GM12878 (cell line): ENCODE results near the gene PREP. TPM values are rescaled to one million over a fixed set of nuclear protein-coding genes. Genes with fewer than 3 reads are reported as not detected.

Experiments used
- ATAC-seq: fragments of 200-7000 bp; cut with Tn5 transposase; 3 replicates; pipeline ENCODE4 v1.9.1; 2020; ENCODE audit warnings: mild to moderate bottlenecking, moderate library complexity
- BruUV-seq: library from RNA; stranded (reverse); fragments of 400-500 nt; replicated peaks from 2 replicates; lab custom pipeline; 2021; lab: Mats Ljungman, UMichigan
- CTCF ChIA-PET: fragments of 300-600 bp; sonication (Branson Sonifier 250); formaldehyde crosslinking; extraction: SDS; loops from one replicate; lab custom pipeline; 2021; ENCODE audit warnings: inconsistent platforms; lab: Yijun Ruan, JAX
- POLR2A ChIA-PET: fragments of 350-600 bp; formaldehyde crosslinking; extraction: SDS; loops from one replicate; lab custom pipeline; 2021; ENCODE audit warnings: inconsistent platforms; lab: Charles Lee
- RAD21 ChIA-PET: fragments of 300-600 bp; sonication (Branson Sonifier 250); formaldehyde crosslinking; loops from one replicate; lab custom pipeline; 2023; ENCODE audit warnings: antibody characterized with exemption; ENCODE audit not compliant: unreplicated experiment; lab: Charles Lee
- SMC1A ChIA-PET: fragments of 300-600 bp; sonication (Branson Sonifier 250); formaldehyde crosslinking; loops from one replicate; lab custom pipeline; 2023; ENCODE audit not compliant: unreplicated experiment, uncharacterized antibody; lab: Charles Lee
- DNase-seq: peaks from one replicate; pipeline ENCODE4 v3.0.0-alpha.2; 2011; ENCODE audit warnings: low read depth, low spot score
- FAIRE-seq: peaks from 3 replicates; lab custom pipeline; 2011; peaks lifted over from hg19 to GRCh38; lab: Jason Lieb, UNC
- H2AFZ ChIP-seq: 2 replicates; pipeline ENCODE4 v1.6.0; 2011; ENCODE audit warnings: low read depth, low read length, control low read depth; ENCODE audit not compliant: control insufficient read depth
- H3K27ac ChIP-seq: 2 replicates; pipeline ENCODE4 v1.5.1; 2011; ENCODE audit warnings: control low read depth; ENCODE audit not compliant: control insufficient read depth, insufficient read depth
- H3K27me3 ChIP-seq, 2 experiments: replicated peaks in 1 of 2; 2 replicates each; pipeline versions ENCODE4 v1.6.0 to v1.6.1; 2011; ENCODE audit warnings: low read length in 1 of 2; ENCODE audit not compliant: control insufficient read depth in 2 of 2, insufficient read depth in 2 of 2
- H3K36me3 ChIP-seq, 2 experiments: 2 replicates each; pipeline ENCODE4 v1.5.1; 2011; ENCODE audit warnings: low read length in 1 of 2; ENCODE audit not compliant: control insufficient read depth in 2 of 2, insufficient read depth in 2 of 2
- H3K4me1 ChIP-seq: 2 replicates; pipeline ENCODE4 v1.6.1; 2011; ENCODE audit warnings: mild to moderate bottlenecking, low read length, moderate library complexity, mixed read lengths; ENCODE audit not compliant: control insufficient read depth, insufficient read depth
- H3K4me2 ChIP-seq: 2 replicates; pipeline ENCODE4 v1.6.0; 2011; ENCODE audit warnings: control low read depth; ENCODE audit not compliant: control insufficient read depth, insufficient read depth
- H3K4me3 ChIP-seq: fragments of 200-600 bp; sonication (generic); 2 replicates; pipeline ENCODE4 v1.5.1; 2016
- H3K79me2 ChIP-seq: 2 replicates; pipeline ENCODE4 v1.6.0; 2011; ENCODE audit warnings: low read length; ENCODE audit not compliant: control insufficient read depth, insufficient read depth
- H3K9ac ChIP-seq: 2 replicates; pipeline ENCODE4 v1.8.0; 2011; ENCODE audit warnings: low read length, control low read depth, mixed read lengths; ENCODE audit not compliant: control insufficient read depth, insufficient read depth
- H3K9me3 ChIP-seq: replicated peaks from 3 replicates; pipeline ENCODE4 v1.5.1; 2011; ENCODE audit warnings: mild to moderate bottlenecking, low read length; ENCODE audit not compliant: control insufficient read depth, insufficient read depth
- H4K20me1 ChIP-seq: 2 replicates; pipeline ENCODE4 v1.6.0; 2011; ENCODE audit not compliant: control insufficient read depth, insufficient read depth
- ATF3 ChIP-seq: IDR thresholded peaks from 2 replicates; pipeline ENCODE4 v1.6.1; 2011; ENCODE audit warnings: low read depth, mild to moderate bottlenecking, low read length, moderate library complexity, borderline replicate concordance; ENCODE audit errors: extremely low read depth
- CBFB ChIP-seq: IDR thresholded peaks from 2 replicates; pipeline ENCODE4 v1.6.1; 2016; ENCODE audit warnings: antibody characterized with exemption, low read depth
- CBX5 ChIP-seq: sonication (generic); IDR thresholded peaks from 2 replicates; pipeline ENCODE4 v1.6.1; 2016; ENCODE audit warnings: low read depth, moderate library complexity, mild to moderate bottlenecking, inconsistent platforms
- CREM ChIP-seq: IDR thresholded peaks from 2 replicates; pipeline ENCODE4 v1.6.1; 2014; ENCODE audit warnings: antibody characterized with exemption, low read depth
- DPF2 ChIP-seq: fragments of 450-650 bp; IDR thresholded peaks from 2 replicates; pipeline ENCODE4 v1.6.1; 2017; ENCODE audit warnings: mild to moderate bottlenecking
- E2F4 ChIP-seq: IDR thresholded peaks from 2 replicates; pipeline ENCODE4 v1.6.1; 2012; ENCODE audit warnings: low read depth, low read length, improper control_type of control experiment
- MEF2B ChIP-seq: fragments of 450-650 bp; IDR thresholded peaks from 2 replicates; pipeline ENCODE4 v1.6.1; 2018; ENCODE audit warnings: mild to moderate bottlenecking, moderate library complexity; ENCODE audit not compliant: partially characterized antibody, poor library complexity, severe bottlenecking
- MXI1 ChIP-seq: fragments of 150-350 bp; IDR thresholded peaks from 2 replicates; pipeline ENCODE4 v1.6.1; 2011; ENCODE audit warnings: low read depth, mild to moderate bottlenecking, inconsistent platforms, low read length, improper control_type of control experiment
- MYB ChIP-seq: fragments of 150-350 bp; IDR thresholded peaks from 2 replicates; pipeline ENCODE4 v1.6.1; 2014; ENCODE audit warnings: mild to moderate bottlenecking, low read depth, low read length, borderline replicate concordance
- MYC ChIP-seq: IDR thresholded peaks from 2 replicates; pipeline ENCODE4 v1.6.1; 2011; ENCODE audit warnings: mild to moderate bottlenecking, low read length, moderate library complexity, inconsistent platforms; ENCODE audit not compliant: insufficient read depth, insufficient replicate concordance, insufficient read length, severe bottlenecking
- SPI1 ChIP-seq: IDR thresholded peaks from 2 replicates; pipeline ENCODE4 v1.6.1; 2011; ENCODE audit warnings: low read depth, mild to moderate bottlenecking, low read length, moderate library complexity, borderline replicate concordance; ENCODE audit not compliant: insufficient read depth
- SREBF2 ChIP-seq: IDR thresholded peaks from 2 replicates; pipeline ENCODE4 v1.6.1; 2012; ENCODE audit warnings: mild to moderate bottlenecking, low read length
- TAF1 ChIP-seq: IDR thresholded peaks from 2 replicates; pipeline ENCODE4 v1.6.1; 2011; ENCODE audit warnings: mild to moderate bottlenecking, low read depth, low read length, borderline replicate concordance
- USF1 ChIP-seq: IDR thresholded peaks from 2 replicates; pipeline ENCODE4 v1.6.1; 2011; ENCODE audit warnings: borderline replicate concordance, low read depth, mild to moderate bottlenecking, moderate library complexity, mixed read lengths, low read length; ENCODE audit not compliant: insufficient read depth; ENCODE audit errors: extremely low read length
- ZSCAN29 ChIP-seq: fragments of 450-650 bp; IDR thresholded peaks from 2 replicates; pipeline ENCODE4 v1.6.1; 2017; ENCODE audit warnings: mild to moderate bottlenecking, moderate library complexity
- ZZZ3 ChIP-seq: IDR thresholded peaks from 2 replicates; pipeline ENCODE4 v1.6.1; 2011; ENCODE audit warnings: low read depth; ENCODE audit not compliant: control insufficient read depth, insufficient read length
- WGBS: methylation state at CpG from one replicate; pipeline ENCODE4 v1.1.6; 2016; ENCODE audit warnings: low lambda C conversion rate; ENCODE audit not compliant: insufficient replicate concordance, insufficient coverage; ENCODE audit errors: missing lambda C conversion rate; 5-methylcytosine and 5-hydroxymethylcytosine counted together
- in situ Hi-C: fragments of 300-500 bp; cut with MboI; formaldehyde crosslinking; loops from 9 replicates; pipeline ENCODE4 v1.14.3; 2018; ENCODE audit warnings: mixed read lengths
- intact Hi-C: fragments of 100-400 bp; cut with micrococcal nuclease; formaldehyde crosslinking; loops from one replicate; pipeline ENCODE4 v1.14.2; 2022; ENCODE audit not compliant: unreplicated experiment
- polyA plus RNA-seq, 11 experiments: library from polyadenylated mRNA; depleted of rRNA in 4 of 11; unstranded in 6 of 11; stranded (reverse) in 5 of 11; fragments of >200 nt; fragmentation: Nextera tagmentation in 4 of 11; fragmentation: Illumina TruSeq in 1 of 11; extraction: Ambion mirVana in 4 of 11; extraction: Trizol in 1 of 11; gene quantifications; 1 replicate in 1 of 11; 2 replicates in 10 of 11; pipeline versions ENCODE4 v1.2.1 to v1.2.3, GENCODE V29; 2011 to 2016; ENCODE audit warnings: inconsistent platforms in 2 of 11, missing spikeins in 2 of 11, low read depth in 1 of 11
- total RNA-seq, 4 experiments: library from RNA; depleted of rRNA in 3 of 4; stranded (reverse); fragments of >200 nt in 3 of 4; fragmentation: Illumina TruSeq in 1 of 4; extraction: Trizol in 1 of 4; gene quantifications; 2 replicates each; pipeline versions ENCODE4 v1.2.1 to v1.2.3, GENCODE V29; 2013 to 2021
- TF ChIP-seq, protein P1 (sequence below): IDR thresholded peaks from 2 replicates; pipeline ENCODE4 v1.6.1; 2012; ENCODE audit warnings: mild to moderate bottlenecking, low read depth, low read length
- TF ChIP-seq, protein P2 (sequence below): fragments of 450-650 bp; IDR thresholded peaks from 2 replicates; pipeline ENCODE4 v1.6.1; 2016; ENCODE audit warnings: mild to moderate bottlenecking

PREP gene
- total and polyA plus RNA-seq, 10 of the 15 experiments (the other 5 are each of a cell fraction or from before 2014, with no cell fraction given) = 6.5 to 33.6 (median 18.1) TPM

GRCh38 chr6:105330364-105330763, 72.5 kb downstream of the PREP start:
- 90% methylated on average over 3 of the region's 3 CpGs for WGBS
- FAIRE-seq = no peak

More at GRCh38 chr6:105330364-105330763, 72.5 kb downstream of the PREP start:
- intact Hi-C loops (no loop called here), in situ Hi-C loops (no loop called here)
- POLR2A ChIA-PET = no interaction called here
- no TSS peak for BruUV-seq
- SMC1A ChIA-PET = no interaction called here
- Histone ChIP-seq H3K4me3 (no peak overlapping the region), H3K79me2 (no peaks in the 10 kb centered on the region), H2AFZ (no peak overlapping the region), H3K27me3 (no peaks in the 10 kb centered on the region), H3K4me1 (no peaks in the 10 kb centered on the region), H3K27ac (no peak overlapping the region), H3K9ac (no peak overlapping the region), H3K9me3 (no peaks in the 10 kb centered on the region), H3K4me2 (no peak overlapping the region), H4K20me1 (no peaks in the 10 kb centered on the region), H3K36me3 (peaks cover 6 to 18% of the 10 kb centered on the region in 2 experiments)
- RAD21 ChIA-PET = no interaction called here
- ATAC-seq (no peak), DNase-seq (no peak)
- CTCF ChIA-PET = interaction anchor here (0.9 kb wide), 1 partner anchor 12 kb away, joined by 3 read pairs; no protein-coding TSS in a partner anchor
- TF ChIP-seq DPF2 (no peak), MXI1 (no peak), ZSCAN29 (no peak), CBFB (no peak), MYC (no peak), TAF1 (no peak), E2F4 (no peak), MEF2B (no peak), CBX5 (no peak), CREM (no peak), ATF3 (no peak), ZZZ3 (no peak), USF1 (no peak), SREBF2 (no peak), SPI1 (no peak), MYB (no peak)
- TF ChIP-seq, protein P1, sequence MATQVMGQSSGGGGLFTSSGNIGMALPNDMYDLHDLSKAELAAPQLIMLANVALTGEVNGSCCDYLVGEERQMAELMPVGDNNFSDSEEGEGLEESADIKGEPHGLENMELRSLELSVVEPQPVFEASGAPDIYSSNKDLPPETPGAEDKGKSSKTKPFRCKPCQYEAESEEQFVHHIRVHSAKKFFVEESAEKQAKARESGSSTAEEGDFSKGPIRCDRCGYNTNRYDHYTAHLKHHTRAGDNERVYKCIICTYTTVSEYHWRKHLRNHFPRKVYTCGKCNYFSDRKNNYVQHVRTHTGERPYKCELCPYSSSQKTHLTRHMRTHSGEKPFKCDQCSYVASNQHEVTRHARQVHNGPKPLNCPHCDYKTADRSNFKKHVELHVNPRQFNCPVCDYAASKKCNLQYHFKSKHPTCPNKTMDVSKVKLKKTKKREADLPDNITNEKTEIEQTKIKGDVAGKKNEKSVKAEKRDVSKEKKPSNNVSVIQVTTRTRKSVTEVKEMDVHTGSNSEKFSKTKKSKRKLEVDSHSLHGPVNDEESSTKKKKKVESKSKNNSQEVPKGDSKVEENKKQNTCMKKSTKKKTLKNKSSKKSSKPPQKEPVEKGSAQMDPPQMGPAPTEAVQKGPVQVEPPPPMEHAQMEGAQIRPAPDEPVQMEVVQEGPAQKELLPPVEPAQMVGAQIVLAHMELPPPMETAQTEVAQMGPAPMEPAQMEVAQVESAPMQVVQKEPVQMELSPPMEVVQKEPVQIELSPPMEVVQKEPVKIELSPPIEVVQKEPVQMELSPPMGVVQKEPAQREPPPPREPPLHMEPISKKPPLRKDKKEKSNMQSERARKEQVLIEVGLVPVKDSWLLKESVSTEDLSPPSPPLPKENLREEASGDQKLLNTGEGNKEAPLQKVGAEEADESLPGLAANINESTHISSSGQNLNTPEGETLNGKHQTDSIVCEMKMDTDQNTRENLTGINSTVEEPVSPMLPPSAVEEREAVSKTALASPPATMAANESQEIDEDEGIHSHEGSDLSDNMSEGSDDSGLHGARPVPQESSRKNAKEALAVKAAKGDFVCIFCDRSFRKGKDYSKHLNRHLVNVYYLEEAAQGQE = no peak
- TF ChIP-seq, protein P2, sequence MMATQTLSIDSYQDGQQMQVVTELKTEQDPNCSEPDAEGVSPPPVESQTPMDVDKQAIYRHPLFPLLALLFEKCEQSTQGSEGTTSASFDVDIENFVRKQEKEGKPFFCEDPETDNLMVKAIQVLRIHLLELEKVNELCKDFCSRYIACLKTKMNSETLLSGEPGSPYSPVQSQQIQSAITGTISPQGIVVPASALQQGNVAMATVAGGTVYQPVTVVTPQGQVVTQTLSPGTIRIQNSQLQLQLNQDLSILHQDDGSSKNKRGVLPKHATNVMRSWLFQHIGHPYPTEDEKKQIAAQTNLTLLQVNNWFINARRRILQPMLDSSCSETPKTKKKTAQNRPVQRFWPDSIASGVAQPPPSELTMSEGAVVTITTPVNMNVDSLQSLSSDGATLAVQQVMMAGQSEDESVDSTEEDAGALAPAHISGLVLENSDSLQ = no peak
